Dermis microvascular lymphatic vessel endothelial cell (primary cell): Measurements from ENCODE around the gene HMG20B. TPM values are rescaled to one million over a fixed set of nuclear protein-coding genes. Genes with fewer than 3 reads are reported as not detected.
A peak's percentile ranks its signal among the peaks of the same experiment; 100 is the strongest.

Experiments used
- DNase-seq, 2 donors: peaks; one replicate each; pipeline versions ENCODE4 v3.0.0 to v3.0.0-alpha.2; 2010; ENCODE audit warnings: low read depth in 2 of 2
- total RNA-seq: library from RNA; depleted of rRNA; stranded (reverse); fragments of >200 nt; gene quantifications from 2 replicates; pipeline ENCODE4 v1.2.1, GENCODE V29; 2014

The HMG20B gene
- total RNA-seq, 1 donor from 2014 or later, result 58.9 TPM

DNA sequence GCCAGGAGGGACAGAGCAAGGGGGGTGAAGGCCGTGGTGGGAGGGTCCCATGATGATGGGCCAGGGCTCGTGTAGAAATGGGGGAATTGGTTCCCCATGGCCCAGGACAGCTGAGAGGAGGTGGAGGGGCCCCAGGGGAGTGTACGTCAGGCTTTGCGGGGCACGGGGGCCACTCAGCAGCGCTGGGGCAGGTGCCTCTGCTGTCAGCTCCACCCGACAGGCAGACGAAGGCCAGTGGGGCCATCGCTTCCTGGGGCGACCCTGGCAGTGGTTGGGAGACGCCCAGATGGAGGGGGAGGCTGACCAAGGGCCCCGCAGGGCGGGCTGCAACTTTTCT is 35.7 kb upstream of the HMG20B start:
- DNase-seq, result no peak

DNA sequence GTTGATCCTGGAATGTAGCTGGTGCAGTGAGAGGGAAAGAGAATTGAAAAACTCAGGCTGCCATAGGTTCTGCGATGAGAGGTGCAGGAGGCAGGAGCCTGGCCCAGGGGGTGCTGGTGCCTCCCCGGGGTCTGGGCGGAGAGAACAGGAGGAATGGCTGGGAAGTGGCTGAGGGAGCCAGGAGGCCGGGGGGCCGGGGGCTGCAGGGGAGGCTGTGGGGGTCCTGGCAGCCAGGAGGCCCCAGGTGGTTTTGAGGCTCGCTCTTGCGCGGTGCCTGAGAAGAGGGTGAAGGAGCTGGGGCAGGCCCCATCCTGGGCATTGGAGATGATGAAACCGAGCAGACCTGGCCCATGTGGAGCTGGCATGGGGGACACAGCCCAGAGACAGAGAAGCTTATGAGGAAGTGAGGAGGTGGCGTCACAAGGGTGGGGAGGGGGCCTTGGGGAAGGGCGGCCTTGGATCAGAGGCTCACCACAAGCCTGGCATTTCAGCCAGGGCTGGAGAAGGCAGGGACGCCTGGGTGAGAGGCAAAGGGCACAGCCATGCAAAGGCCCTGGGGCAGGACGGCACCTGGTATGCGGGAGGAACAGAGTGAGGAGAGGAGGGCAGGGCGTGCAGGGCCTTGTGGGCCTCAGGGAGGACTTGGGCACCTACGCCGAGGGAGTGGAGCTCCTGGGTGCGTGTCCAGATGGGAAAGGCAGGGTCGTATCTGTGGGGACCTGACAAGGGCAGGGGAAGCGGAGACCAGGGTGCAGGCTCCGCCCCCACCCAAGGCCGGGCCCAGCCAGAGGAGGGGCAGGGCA is 35.1 kb upstream of the HMG20B start:
- no peak for DNase-seq

DNA sequence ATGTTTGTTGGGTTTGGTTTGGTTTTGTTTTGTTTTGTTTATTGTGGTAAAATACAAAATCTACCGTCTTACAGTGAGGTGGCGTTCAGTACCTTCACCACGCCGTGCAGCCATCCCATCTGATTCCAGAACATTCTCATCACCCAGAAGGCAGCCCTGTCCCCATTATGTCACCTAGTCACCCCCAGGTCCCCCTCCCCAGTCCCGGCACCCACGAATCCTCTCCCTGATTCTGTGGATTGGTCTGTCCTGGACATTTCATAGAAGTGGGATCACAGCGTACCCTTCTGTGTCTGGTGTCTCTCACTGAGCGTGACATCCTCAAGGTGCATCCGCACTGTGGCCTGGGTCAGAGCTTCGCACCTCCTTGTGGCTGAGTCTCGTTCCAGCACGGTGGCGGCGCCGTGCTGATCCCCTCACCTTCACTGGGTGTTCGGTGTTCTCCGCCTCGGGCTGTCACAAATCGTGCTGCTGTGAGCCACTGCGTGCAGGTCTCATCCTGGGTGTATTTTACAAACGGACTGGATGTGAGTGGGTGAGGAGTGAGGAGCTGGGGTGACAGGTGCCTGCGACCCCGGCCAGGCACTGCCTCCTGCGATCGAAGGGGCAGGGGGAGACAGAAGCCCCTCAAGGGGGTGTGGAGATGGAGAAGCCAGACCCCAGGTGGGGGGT is 34.4 kb upstream of the HMG20B start:
- DNase-seq, result no peak

DNA sequence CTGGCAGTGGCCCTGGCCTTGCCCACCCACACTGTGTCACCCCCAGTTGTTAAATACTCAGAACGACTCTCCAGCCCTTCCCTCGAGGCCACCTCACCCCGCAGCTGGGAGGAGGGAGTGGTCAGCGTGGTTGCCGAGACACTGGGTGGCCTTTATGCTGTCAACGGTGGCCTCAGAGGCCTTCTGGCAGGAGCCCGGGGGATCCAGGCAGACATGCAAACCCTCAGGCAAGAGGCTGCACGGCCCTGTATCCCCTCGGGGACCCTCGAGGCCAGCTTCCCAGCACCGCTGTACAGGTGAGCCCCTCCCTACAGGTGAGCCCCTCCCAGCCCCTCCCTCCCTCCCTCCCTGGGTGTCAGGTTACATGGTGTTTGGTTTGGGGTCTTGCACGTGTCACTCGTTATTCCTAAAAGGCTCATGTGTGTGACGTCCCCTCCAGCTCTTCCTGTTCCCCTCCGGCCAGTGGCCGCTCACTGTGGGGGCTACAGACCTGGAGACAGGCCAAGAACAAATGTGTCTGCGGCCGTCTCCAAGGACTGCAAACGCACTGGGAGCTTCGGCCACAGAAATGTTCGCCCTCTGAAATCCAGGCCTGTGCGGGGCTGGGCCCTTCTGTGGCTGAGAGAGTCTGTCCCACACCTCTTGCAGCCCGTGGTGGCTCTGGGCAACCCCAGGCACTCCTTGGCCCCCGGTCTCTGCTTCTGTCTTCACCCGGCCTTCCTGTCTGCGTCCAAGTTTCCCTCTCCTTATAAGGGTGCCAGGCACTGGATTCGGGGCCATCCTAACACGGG is 33.6 kb upstream of the HMG20B start, which contains the start of gene TEKTIP1:
TSS of gene TEKTIP1 (plus strand) at position 210 of the 791 bp plus-strand sequence. CDS start at position 214, 4 bp downstream.
- DNase-seq, result no peak

DNA sequence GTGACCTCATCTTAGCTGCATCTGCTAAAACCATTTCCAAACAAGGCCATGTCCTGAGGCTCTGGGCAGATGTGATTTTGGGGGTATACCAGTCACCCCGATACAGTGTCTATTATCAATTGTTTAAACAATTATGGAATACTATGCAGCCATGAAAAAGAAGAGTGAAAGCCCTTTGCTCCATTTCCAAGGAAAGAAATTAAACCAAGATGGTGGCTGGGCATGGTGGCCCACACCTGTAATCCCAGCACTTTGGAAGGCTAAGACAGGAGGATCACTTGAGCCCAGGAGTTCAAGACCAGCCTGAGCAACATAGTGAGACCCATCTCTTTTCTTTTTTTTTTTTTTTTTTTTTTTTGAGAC is 33.0 kb upstream of the HMG20B start:
- DNase-seq, result no peak

DNA sequence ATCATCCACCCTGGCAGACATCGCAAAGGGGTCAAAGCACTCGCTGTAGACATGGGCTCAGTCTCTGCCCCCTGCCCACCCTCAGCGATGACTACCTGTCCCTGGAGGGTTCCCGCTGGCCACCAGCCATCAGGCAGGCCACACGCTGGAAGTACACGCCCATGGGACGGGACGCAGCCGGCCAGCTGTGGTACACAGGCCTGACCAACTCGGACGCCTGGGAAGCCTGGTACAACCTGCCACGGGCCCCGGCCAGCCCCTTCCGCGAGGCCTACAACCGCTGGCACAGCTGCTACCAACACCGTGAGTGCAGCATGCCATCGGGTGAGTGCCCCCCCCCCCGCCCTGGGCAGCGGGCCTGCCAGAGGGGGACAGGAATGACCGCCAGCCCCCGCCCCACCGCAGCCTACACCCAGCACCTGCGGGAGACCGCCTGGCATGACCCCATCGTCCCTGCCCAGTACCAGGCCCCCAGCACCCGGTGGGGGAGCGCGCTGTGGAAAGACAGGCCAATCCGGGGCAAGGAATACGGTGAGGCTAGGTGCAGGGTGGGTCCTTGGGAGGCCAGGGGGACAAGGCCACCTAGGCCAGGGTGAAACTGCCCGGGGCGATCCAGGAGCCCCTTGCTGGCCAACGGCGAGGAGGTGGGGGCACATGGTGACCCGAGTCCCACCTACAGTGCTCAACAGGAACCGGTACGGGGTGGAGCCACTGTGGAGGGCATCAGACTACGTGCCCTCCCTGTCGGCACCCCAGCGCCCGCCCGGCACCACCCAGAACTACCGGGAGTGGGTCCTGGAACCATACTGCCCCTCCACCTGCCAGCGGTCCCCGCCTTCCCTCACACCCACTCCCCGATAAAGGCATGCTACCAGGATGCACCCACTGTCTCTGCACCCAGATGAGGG is 29.3 kb upstream of the HMG20B start:
- no peak for DNase-seq

DNA sequence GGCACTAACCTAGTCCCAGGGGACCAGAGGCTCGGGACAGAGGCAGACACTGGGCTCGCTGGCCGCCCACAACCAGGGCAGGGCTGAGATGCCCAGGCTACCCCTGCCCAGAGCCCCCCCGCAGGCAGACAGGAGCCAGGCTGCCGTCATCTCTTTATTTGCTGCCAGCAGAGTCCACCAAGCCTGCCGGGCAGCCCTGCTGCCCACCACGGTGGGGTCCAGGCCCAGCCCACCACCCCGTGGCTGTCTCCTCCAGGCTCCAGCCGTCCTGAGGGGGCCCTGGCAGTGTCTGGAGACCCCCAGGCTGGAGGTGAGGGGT is 28.7 kb upstream of the HMG20B start:
- no peak for DNase-seq

DNA sequence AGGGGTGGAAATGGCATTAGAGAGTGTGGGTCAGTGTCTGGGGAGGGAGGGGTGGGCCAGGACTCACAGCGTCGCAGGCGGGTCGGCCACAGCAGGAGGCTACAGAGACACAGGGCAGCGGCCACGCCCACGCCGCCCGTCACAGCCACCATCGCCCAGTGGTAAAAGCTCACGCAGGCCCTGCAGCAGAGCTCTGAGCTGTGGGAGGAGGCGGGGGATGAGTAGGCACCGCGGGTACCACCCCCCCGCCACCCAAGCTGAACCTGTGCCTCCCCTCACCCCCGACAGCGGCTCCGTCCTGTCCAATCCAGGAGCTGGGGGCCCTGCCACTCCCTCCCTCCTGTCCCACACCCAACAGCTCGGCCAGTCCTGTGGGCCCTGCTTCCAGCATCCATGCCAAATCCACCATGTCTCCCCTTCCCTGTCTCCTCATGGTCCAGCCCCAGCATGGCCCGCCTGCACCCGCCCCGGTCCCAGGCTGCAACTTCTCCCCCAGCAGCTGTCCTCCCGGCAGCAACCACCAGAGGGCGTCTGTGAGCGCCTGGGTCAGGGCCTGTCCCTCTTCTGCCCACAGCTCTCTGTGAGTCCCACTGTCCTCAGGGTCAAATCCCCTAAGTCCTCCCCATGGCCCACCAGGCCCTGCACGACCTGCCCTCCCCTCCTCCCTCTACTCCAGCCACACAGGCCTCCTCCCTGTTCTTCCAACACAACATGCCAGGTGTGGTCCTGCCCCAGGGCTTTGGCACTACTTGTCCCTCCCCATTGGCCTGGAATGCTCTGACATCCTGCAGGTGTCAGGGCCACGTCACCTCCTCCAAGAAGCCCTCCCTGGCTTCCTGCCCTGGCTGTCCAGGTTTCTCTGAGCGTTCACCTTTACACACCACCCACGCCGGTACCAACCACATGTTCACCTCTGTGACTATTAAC is 27.7 kb upstream of the HMG20B start:
- DNase-seq, result peak; percentile 21 to 49

DNA sequence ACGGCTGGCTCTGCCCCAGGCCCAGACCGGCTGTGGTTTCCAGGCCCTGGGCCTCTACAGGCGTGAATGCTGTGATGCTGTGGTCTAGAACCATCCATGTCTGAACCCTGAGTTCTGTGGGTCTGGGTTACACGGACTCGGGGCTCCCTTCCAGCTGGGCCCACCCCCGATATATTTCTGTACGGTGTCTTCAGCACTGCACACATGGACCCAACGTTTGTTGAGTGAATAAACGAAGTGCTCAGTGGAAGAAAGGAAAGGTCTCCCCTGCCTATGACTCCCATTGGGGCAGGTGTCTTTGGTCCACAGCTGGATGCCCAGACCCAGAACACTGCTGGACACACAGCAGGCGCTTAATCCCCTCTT is 27.1 kb upstream of the HMG20B start:
- DNase-seq, result no peak

DNA sequence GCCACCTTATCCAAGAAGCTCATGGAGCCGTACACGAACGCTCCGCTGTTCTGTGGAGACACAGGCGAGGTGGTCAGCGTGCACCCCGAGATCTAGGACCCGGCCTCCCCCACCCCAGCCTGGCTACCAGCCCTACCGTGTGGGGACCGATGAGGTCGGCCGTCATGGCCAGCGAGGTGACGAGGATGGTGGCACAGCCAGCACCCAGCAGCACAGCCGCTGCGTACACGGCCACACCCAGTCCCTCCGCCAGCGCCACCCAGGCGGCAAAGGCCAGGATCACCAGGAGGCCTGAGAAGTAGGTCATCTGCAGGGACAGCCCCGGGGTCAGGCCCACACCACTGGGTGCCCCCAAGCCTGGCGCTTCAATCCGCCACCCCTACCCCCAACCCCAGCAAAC is 26.6 kb upstream of the HMG20B start:
- DNase-seq, result no peak

DNA sequence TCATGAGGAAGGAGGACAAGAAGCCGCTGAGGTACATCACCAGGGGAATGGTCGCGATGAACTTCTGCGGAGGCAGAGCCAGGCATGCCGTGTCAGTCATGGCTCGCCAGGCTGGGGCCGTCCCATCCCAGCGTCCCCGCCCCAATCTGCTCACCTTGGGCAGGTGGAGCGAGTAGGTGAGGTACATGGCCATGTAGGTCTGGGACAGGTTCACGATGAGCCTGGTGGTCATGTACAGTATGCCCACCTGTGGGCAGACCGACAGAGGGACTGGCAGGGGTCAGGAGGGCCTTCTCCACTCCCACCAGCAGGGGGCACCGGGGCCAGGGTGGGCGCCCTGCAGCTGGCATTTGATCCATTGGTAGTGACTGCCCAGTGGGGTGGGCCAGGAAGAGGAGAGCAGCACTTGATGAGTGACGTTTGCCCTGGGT is 25.4 kb upstream of the HMG20B start:
- peak in 1 of 2 donors; percentile 31 for DNase-seq

DNA sequence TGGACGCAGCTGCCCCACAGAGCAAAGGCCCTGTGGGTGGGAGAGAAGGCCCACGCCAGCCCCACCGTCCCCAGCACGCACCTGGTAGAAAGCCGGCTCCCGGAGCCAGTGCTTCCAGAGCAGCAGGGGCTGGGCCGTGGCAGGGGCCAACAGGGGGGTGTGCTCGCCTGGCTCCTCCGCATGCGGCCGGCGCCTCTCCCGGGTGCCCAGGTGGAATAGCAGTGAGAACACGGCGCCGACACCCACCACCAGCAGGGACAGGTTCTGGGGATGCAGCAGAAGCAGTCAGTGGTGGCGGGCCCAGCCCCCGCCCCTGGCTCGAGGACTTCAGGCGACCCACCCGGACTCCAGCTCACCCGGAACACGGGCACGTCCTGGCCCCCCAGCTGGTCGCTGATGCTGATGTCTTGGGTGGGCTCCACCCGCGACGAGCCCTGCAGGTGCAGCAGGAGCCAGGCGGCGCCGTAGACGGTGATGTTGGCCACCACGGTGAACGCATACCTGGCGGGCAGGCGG is 24.9 kb upstream of the HMG20B start:
- DNase-seq, result no peak

DNA sequence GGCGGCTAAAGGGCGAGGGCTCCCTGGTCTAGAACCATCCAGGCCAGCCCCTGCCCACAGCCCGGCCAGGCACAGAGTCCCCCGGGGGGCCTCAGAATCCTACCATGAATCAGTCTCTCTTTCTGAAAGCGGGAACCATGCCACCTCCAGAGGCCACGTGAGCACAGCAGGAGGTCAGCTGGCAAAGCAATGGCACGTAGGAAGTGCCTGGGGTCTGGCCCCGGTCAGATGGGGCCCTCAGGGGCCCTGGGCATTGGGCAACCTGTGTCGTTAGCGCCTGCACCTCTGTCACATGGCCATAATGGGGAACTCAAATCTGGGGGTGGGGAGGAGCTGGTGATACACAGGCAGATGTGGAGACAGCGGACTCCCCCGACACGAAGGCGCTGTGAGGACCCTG is 24.1 kb upstream of the HMG20B start:
- DNase-seq, result no peak

DNA sequence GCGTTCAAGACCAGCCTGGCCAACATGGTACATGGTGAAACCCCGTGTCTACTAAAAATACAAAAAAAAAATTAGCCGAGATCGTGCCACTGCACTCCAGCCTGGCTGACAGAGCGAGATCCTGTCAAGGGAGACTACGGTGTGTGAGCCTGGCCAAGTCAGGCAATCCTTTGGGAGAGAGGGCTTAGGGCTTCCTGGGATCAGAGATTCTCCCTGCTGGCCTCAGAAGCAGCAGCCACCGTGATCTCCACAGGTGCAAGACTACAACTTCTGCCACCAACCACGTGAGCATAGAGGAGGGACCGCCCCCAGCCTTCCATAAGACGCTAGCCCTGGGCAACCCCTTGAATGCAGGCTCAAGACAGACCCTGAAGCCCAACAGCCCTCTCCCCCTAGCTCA is 22.9 kb upstream of the HMG20B start:
- DNase-seq, result no peak

DNA sequence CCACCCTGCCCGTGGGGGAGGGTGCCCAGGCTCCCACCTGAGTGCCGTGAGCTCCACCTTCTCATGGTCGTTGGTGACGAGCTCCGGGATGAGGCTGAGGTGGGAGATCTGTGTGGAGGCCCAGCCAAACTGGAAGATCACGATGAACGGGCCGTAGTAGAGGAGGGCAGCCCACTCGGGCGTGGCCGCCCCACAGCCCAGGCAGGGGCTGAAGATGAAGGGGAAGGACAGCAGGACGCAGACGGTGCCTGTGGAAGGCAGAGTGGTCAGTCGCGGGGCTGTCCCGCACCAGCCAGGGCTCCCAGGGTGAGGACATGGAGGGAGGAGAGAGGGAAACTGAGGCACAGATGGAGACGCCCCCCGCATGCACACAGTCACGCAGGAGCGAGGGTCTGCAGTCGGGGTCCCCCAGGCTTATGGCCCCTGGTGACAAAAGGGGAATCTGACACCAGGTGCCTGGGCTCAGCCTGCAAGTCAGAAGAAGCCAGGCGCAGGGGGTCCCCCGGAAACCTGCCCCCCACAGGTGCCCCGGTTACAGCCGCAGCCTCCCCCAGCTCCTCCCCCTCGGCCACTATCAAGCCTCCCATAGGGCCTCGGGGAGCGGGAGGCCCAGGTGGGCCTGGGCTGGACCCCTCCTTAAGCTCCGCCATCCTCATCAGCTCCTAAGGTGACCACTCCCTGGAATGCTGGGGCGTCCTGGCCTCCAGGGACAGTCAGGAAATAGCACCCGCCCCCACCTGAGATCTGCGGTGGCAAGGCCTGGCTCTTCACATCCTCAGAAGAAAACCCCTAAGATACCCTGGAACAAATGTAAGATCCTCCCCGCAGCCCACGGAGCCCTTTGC is 21.6 kb upstream of the HMG20B start:
- no peak for DNase-seq

DNA sequence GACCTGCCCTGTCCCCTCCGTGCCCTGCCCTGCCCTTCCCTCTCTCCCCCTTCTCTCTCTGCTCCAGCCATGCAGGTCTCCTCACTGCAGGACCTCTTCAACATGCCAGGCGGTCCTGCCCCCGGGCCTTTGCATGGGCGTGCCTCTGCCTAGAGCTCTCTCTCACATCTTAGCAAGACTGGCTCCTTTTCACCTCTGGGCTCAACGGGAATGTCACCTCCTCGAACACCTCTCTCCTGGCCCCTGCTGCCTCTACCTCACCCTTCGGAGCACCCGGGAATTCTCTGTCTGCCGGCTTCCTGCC is 21.0 kb upstream of the HMG20B start:
- no peak for DNase-seq

DNA sequence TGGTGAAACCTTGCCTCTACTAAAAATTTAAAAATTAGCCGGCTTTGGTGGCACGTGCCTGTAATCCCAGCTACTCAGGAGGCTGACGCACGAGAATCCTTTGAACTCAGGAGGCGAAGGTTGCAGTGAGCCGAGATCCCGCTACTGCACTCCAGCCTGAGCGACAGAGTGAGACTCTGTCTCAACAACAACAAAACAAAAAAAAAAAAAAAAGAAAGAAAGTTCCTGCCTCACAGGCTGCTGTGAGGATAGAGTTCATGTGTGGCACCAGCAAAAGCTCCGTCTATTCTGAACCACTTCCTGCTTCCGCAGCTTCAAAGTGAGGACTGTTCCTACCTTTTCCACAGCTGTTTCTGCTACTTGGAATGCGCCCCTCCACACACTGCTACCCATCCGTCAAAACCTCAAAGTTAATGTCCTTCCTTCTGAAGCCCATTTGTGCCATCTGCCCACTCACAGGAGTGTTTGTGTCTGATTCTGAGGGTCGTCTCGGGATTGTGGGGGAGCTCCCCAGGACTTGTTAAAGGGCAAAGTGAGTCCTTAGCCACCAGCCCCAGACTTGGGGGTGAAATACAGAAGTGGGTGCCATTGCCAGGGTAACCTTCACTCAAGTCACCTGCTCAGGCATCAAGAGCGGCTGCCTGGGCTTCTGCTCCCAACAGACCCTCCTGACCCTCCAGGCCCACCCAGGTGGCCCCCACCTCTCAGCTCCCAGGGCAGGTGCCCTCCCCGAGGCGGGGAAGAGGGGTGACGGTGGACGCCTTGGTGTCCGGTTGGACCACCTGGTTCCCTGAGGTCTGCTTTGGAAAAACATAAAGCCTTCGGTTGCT is 18.3 kb upstream of the HMG20B start:
- peak in 1 of 2 donors; percentile 46 for DNase-seq

DNA sequence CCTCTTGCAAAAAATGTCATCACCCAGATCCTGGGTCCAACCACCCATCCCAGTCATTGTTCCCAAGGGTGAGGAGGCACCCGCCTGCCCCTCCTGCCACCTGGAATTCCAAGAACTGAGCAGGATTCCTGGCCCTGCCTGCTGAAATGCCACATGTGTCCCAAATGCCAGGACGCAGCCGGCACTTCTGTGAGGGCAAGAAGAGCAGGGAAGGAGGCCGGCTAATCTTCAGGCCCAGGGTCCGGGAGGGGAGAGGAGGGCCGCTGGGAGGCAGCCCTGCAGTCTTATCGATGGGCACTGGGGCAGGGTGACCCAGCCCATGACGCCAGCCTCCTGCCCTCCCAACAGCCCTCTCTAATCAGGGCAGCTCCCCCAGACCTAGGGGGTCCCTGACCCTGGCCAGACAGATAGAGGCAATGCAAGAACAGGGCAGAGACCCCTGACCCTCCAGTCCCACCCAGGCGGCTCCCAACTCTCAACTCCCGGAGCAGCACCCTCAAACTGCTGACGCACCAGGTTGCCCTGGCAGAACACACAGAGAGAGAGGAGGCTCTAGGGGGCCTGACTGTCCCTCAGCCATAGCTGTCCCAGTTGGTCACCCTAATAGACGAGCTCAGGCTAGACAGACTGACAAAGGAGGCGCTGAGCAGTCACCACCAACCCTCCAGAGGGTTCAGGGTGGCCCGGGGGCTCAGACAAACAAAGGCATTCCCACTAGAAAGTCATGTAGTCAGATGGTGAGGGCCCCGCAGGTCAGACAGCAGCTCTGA is 16.9 kb upstream of the HMG20B start:
- DNase-seq, result no peak
